ENCODE measurements around the gene SOBP. TPM values are rescaled to one million over a fixed set of nuclear protein-coding genes. Genes with fewer than 3 reads are reported as not detected.
A peak's percentile ranks its signal among the peaks of the same experiment; 100 is the strongest.

Gene SOBP
- total and polyA plus RNA-seq, 4 donors, result 8.2 to 20.2 (median 13.8) TPM

GRCh38 chr6:107641071-107641470, 151.2 kb downstream of the SOBP start:
- no peak overlapping the region for H3K27ac ChIP-seq (ENCODE audit: low read depth in 1 of 2, low read length in 2 of 2)

DNA sequence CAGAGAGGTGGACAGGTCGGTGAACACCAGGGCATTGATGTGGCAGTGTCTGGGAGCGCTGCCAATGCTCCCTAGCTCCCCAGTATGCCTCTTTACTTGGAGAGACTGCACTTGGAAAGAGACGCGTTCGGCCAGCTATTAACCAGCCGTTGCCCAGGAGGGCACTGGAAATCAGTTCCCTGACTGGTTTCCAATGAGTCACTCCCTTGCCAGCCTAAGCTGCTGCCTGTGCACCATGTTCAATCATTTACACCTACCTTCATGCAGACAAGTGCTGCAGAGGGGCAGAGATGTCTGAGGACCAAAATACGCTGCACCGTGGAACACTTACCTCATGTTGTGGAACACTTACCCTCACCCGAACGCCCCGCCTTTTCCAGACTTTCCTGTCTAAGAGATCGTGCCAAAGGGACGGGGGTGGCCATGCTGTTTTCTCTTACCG, 151.6 kb downstream of the SOBP start:
- Histone ChIP-seq H3K27ac (ENCODE audit: low read depth in 1 of 2, low read length in 2 of 2) (peak overlapping the region in 1 of 2 donors; percentile 29), H3K9me3 (ENCODE audit: control insufficient read depth, low read length) (no peaks in the 10 kb centered on the region), H3K4me1 (ENCODE audit: control insufficient read depth in 1 of 2, insufficient read depth in 2 of 2, low read length in 2 of 2) (no peaks in the 10 kb centered on the region), H3K36me3 (ENCODE audit: control insufficient read depth in 1 of 2, insufficient read depth in 2 of 2, low read length in 1 of 2) (peaks cover 0 to 3% of the 10 kb centered on the region in 2 donors), H3K27me3 (ENCODE audit: control insufficient read depth in 1 of 2, insufficient read depth in 2 of 2, low read length in 1 of 2) (no peaks in the 10 kb centered on the region), H3K4me3 (ENCODE audit: low read length in 2 of 2) (no peak overlapping the region)
- ATAC-seq (ENCODE audit: low FRiP score), result no peak
- WGBS, 2 donors, result 40 to 44% methylated on average over 14 of the region's 14 CpGs
- DNase-seq, result no peak
- intact Hi-C loops (cut with DNase I), result no loop called here

More at GRCh38 chr6:107641071-107641470, 151.2 kb downstream of the SOBP start:
- DNase-seq (no peak), ATAC-seq (ENCODE audit: low FRiP score) (no peak)
- WGBS, 2 donors, result 43 to 52% methylated on average over 1 of the region's 1 CpG
- Histone ChIP-seq H3K9me3 (ENCODE audit: control insufficient read depth, low read length) (no peaks in the 10 kb centered on the region), H3K4me3 (ENCODE audit: low read length in 2 of 2) (no peak overlapping the region), H3K36me3 (ENCODE audit: control insufficient read depth in 1 of 2, insufficient read depth in 2 of 2, low read length in 1 of 2) (peaks cover 0 to 3% of the 10 kb centered on the region in 2 donors), H3K4me1 (ENCODE audit: control insufficient read depth in 1 of 2, insufficient read depth in 2 of 2, low read length in 2 of 2) (no peaks in the 10 kb centered on the region), H3K27me3 (ENCODE audit: control insufficient read depth in 1 of 2, insufficient read depth in 2 of 2, low read length in 1 of 2) (no peaks in the 10 kb centered on the region)
- intact Hi-C loops (cut with DNase I), result no loop called here

DNA sequence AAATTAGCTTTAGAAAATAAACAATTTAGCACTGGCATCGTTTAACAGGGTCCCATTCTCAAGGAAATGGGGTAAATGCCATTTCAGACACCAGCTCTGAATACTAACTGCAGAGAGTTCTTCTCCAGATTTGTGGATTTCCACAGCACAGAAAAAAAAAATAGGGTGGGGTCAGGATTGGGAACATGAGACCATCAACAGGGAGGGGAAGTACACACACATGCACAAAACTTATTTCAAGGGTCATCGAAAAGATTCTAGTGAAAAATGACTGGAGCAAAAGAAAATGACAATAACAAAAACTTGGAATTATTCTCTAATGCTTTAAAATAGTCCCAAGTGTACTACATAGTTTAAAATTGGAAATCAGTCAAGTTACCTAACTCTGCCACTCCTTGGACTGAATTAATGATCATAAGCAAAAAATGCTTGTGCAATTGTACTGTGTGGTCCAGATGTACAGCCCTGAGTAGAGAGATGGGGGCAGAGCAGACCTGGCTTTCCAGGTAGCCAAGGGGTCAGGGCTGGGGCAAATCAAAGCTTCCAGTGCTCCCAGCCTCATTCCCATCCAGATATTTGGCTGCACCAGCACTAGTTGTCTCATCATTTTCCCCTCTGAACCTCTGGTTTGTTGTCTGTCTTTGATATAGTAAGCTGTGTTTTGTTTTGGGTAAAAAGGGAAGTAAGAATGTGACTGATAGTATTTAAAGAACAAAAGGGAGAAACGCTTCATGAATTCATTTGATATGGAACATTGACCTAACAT, 152.4 kb downstream of the SOBP start:
- Histone ChIP-seq H3K27me3 (ENCODE audit: control insufficient read depth in 1 of 2, insufficient read depth in 2 of 2, low read length in 1 of 2) (no peaks in the 10 kb centered on the region), H3K4me3 (ENCODE audit: low read length in 2 of 2) (no peak overlapping the region), H3K27ac (ENCODE audit: low read depth in 1 of 2, low read length in 2 of 2) (no peak overlapping the region), H3K9me3 (ENCODE audit: control insufficient read depth, low read length) (no peaks in the 10 kb centered on the region), H3K36me3 (ENCODE audit: control insufficient read depth in 1 of 2, insufficient read depth in 2 of 2, low read length in 1 of 2) (peaks cover 0 to 3% of the 10 kb centered on the region in 2 donors), H3K4me1 (ENCODE audit: control insufficient read depth in 1 of 2, insufficient read depth in 2 of 2, low read length in 2 of 2) (no peaks in the 10 kb centered on the region)
- ATAC-seq (ENCODE audit: low FRiP score) (no peak), DNase-seq (no peak)
- 73 to 82% methylated on average over 3 of the region's 3 CpGs for WGBS, 2 donors
- intact Hi-C loops (cut with DNase I), result no loop called here

- 82 to 86% methylated on average over 3 of the region's 3 CpGs for WGBS, 2 donors
- Histone ChIP-seq H3K9me3 (ENCODE audit: control insufficient read depth, low read length) (no peaks in the 10 kb centered on the region), H3K4me1 (ENCODE audit: control insufficient read depth in 1 of 2, insufficient read depth in 2 of 2, low read length in 2 of 2) (no peaks in the 10 kb centered on the region), H3K27me3 (ENCODE audit: control insufficient read depth in 1 of 2, insufficient read depth in 2 of 2, low read length in 1 of 2) (no peaks in the 10 kb centered on the region), H3K4me3 (ENCODE audit: low read length in 2 of 2) (no peak overlapping the region), H3K27ac (ENCODE audit: low read depth in 1 of 2, low read length in 2 of 2) (no peak overlapping the region), H3K36me3 (ENCODE audit: control insufficient read depth in 1 of 2, insufficient read depth in 2 of 2, low read length in 1 of 2) (peaks cover 0 to 3% of the 10 kb centered on the region in 2 donors)
- ATAC-seq (ENCODE audit: low FRiP score) (no peak), DNase-seq (no peak)
- intact Hi-C loops (cut with DNase I), result no loop called here
Measured at GRCh38 chr6:107642861-107643328, 153.0 kb downstream of the SOBP start.

- intact Hi-C loops (cut with DNase I), result no loop called here
- H3K36me3 ChIP-seq (ENCODE audit: control insufficient read depth in 1 of 2, insufficient read depth in 2 of 2, low read length in 1 of 2), result peaks cover 0 to 3% of the 10 kb centered on the region in 2 donors
- no peak overlapping the region for H3K4me3 ChIP-seq (ENCODE audit: low read length in 2 of 2)
- H3K27me3 ChIP-seq (ENCODE audit: control insufficient read depth in 1 of 2, insufficient read depth in 2 of 2, low read length in 1 of 2), result no peaks in the 10 kb centered on the region
- no peaks in the 10 kb centered on the region for H3K4me1 ChIP-seq (ENCODE audit: control insufficient read depth in 1 of 2, insufficient read depth in 2 of 2, low read length in 2 of 2)
- 76 to 83% methylated on average over 1 of the region's 1 CpG for WGBS, 2 donors
- no peaks in the 10 kb centered on the region for H3K9me3 ChIP-seq (ENCODE audit: control insufficient read depth, low read length)
- ATAC-seq (ENCODE audit: low FRiP score) (no peak), DNase-seq (no peak)
- H3K27ac ChIP-seq (ENCODE audit: low read depth in 1 of 2, low read length in 2 of 2), result no peak overlapping the region
Measured at GRCh38 chr6:107644513-107644912, 154.6 kb downstream of the SOBP start.

DNA sequence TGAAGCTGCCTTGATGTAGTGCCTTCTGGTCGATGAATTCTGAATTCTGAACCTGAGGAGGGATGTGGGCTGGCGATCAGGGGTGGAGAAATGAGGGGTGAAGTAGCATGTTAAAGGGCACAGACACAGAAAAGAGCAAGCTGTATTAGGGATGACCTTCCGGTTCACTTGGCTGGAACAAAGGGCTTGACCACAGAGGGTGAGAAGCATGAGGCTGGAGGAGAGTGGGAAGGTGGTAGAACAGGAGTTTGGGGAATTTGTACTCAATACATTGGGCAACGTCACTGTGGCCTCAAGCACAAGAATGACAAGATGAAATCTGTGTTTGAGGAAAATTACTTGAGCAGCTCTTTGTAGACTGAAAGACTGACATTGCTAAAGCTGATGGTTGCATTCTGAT, 155.8 kb downstream of the SOBP start:
- 93 to 95% methylated on average over 4 of the region's 4 CpGs for WGBS, 2 donors
- no peak overlapping the region for H3K4me3 ChIP-seq (ENCODE audit: low read length in 2 of 2)
- intact Hi-C loops (cut with DNase I), result no loop called here
- H3K27me3 ChIP-seq (ENCODE audit: control insufficient read depth in 1 of 2, insufficient read depth in 2 of 2, low read length in 1 of 2), result no peaks in the 10 kb centered on the region
- H3K36me3 ChIP-seq (ENCODE audit: control insufficient read depth in 1 of 2, insufficient read depth in 2 of 2, low read length in 1 of 2), result peaks cover 0 to 3% of the 10 kb centered on the region in 2 donors
- DNase-seq, result no peak
- no peaks in the 10 kb centered on the region for H3K9me3 ChIP-seq (ENCODE audit: control insufficient read depth, low read length)
- no peak for ATAC-seq (ENCODE audit: low FRiP score)
- H3K27ac ChIP-seq (ENCODE audit: low read depth in 1 of 2, low read length in 2 of 2), result no peak overlapping the region
- H3K4me1 ChIP-seq (ENCODE audit: control insufficient read depth in 1 of 2, insufficient read depth in 2 of 2, low read length in 2 of 2), result no peaks in the 10 kb centered on the region

- peak in 1 of 2 donors; percentile 67 for DNase-seq
- Histone ChIP-seq H3K4me1 (ENCODE audit: control insufficient read depth in 1 of 2, insufficient read depth in 2 of 2, low read length in 2 of 2) (no peaks in the 10 kb centered on the region), H3K27ac (ENCODE audit: low read depth in 1 of 2, low read length in 2 of 2) (no peak overlapping the region), H3K4me3 (ENCODE audit: low read length in 2 of 2) (no peak overlapping the region), H3K9me3 (ENCODE audit: control insufficient read depth, low read length) (no peaks in the 10 kb centered on the region), H3K27me3 (ENCODE audit: control insufficient read depth in 1 of 2, insufficient read depth in 2 of 2, low read length in 1 of 2) (no peaks in the 10 kb centered on the region), H3K36me3 (ENCODE audit: control insufficient read depth in 1 of 2, insufficient read depth in 2 of 2, low read length in 1 of 2) (peaks cover 0 to 3% of the 10 kb centered on the region in 2 donors)
- intact Hi-C loops (cut with DNase I), result no loop called here
- 88 to 90% methylated on average over 9 of the region's 9 CpGs for WGBS, 2 donors
- peak; percentile 59 for ATAC-seq (ENCODE audit: low FRiP score)
Measured at GRCh38 chr6:107646176-107646575, 156.3 kb downstream of the SOBP start.

GRCh38 chr6:107646776-107647438, 157.0 kb downstream of the SOBP start:
- Histone ChIP-seq H3K4me1 (ENCODE audit: control insufficient read depth in 1 of 2, insufficient read depth in 2 of 2, low read length in 2 of 2) (no peaks in the 10 kb centered on the region), H3K36me3 (ENCODE audit: control insufficient read depth in 1 of 2, insufficient read depth in 2 of 2, low read length in 1 of 2) (no peaks in the 10 kb centered on the region), H3K27ac (ENCODE audit: low read depth in 1 of 2, low read length in 2 of 2) (no peak overlapping the region), H3K4me3 (ENCODE audit: low read length in 2 of 2) (no peak overlapping the region), H3K9me3 (ENCODE audit: control insufficient read depth, low read length) (no peaks in the 10 kb centered on the region), H3K27me3 (ENCODE audit: control insufficient read depth in 1 of 2, insufficient read depth in 2 of 2, low read length in 1 of 2) (no peaks in the 10 kb centered on the region)
- intact Hi-C loops (cut with DNase I), result no loop called here
- ATAC-seq (ENCODE audit: low FRiP score), result no peak
- WGBS, 2 donors, result 85 to 92% methylated on average over 2 of the region's 2 CpGs
- no peak for DNase-seq

Measured in aorta (tissue), 5 donors.